Measurements from ENCODE around the gene MORC3. TPM values are rescaled to one million over a fixed set of nuclear protein-coding genes. Genes with fewer than 3 reads are reported as not detected.

The MORC3 gene
- total RNA-seq, 2 experiments from 2014 or later: 23.9 to 25.0 TPM

DNA sequence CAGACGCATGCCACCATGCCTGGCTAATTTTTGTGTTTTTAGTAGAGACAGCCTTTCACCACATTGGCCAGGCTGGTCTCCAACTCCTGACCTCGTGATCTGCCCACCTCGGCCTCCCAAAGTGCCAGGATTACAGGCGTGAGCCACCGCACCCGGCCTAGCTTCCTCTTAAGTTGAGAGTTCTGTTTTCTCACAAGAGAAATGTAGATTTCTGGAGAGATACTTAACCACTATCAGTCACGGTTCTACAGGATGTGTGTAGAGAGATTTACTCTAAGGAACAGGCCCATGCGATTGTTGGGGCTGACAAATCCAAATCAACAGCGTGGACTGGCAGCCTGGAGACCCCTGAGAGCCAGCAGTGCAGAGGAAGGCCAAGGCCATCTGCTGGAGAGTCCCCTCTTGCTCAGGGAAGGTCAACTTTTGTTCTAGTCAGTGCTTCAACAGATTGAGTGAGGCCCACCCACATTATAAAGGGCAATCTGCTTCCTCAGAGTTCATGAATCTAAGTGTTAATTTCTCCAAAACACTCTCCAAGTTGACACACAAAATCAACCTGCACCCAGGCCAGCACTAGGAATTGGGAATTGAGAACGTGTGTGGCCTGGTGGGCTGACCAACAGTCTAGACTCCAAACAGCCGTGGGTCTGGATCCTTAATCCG is 103.9 kb downstream of the MORC3 start:
- H3K27me3 Mint-ChIP-seq: no peaks in the 10 kb centered on the region
- peaks cover 2% of the 10 kb centered on the region for H3K4me1 Mint-ChIP-seq
- intact Hi-C loops (cut with DNase I, micrococcal nuclease): no loop called here
- H3K4me3 Mint-ChIP-seq: no peak overlapping the region
- POLR2A ChIA-PET: no interaction called here
- H3K36me3 Mint-ChIP-seq (ENCODE audit: low read depth): peaks cover 7% of the 10 kb centered on the region
- H3K9me3 Mint-ChIP-seq (ENCODE audit: low read depth): no peaks in the 10 kb centered on the region
- CTCF ChIA-PET: interaction anchor here (0.6 to 1.4 kb wide), 2 partner anchors 14 to 284 kb away, joined by 3 to 4 read pairs; no protein-coding TSS in a partner anchor
- ATAC-seq (no peak), DNase-seq (no peak)
- H3K27ac Mint-ChIP-seq: peak overlapping the region; percentile 37

DNA sequence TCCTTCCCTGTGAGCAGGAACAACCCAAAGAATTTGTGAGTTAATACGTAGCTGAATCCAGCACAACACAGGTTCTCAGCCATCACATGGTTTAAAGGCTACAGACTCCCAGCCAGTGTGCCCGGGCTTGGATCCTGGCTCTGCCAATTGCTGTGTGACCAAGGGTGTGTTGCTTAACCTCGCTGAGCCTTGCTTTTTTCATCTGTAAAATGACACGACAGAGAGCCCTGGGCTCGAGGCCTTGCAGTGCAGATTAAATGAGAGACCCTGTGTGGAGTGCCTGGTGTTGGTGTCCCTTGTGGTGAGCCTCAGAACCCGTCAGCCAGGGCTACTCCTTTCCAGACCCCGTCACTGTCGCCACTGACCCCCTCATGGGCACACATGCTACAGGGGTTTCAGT is 104.6 kb downstream of the MORC3 start:
- ChIA-PET CTCF (no interaction called here), POLR2A (interaction anchor here (0.6 kb wide), 1 partner anchor 14 kb away, joined by 4 read pairs; no protein-coding TSS in a partner anchor)
- intact Hi-C loops (cut with DNase I, micrococcal nuclease): no loop called here
- Mint-ChIP-seq H3K4me3 (no peak overlapping the region), H3K27ac (peak overlapping the region; percentile 33), H3K36me3 (ENCODE audit: low read depth) (peaks cover 4% of the 10 kb centered on the region), H3K27me3 (no peaks in the 10 kb centered on the region), H3K4me1 (peaks cover 3% of the 10 kb centered on the region), H3K9me3 (ENCODE audit: low read depth) (no peaks in the 10 kb centered on the region)
- DNase-seq (no peak), ATAC-seq (no peak)

DNA sequence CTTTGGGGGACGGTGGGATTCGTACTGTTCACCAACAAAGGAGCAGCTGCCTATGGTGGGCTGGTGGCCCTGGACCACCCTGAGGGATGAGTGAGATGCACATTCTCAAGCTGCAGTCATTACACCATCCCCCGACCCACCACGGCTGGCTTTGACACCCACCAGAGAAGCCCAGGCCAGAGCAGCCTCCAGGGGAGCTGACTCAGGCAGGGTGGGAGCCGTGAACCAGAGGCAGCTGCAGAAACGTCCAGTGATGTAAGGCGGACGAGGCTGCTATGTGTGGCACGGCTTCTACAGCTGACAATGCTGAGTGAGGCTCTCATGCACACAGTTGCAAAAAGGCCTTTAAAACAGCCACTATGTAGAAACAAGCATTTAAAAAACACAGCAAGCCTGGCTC is 105.3 kb downstream of the MORC3 start:
- peaks cover 2% of the 10 kb centered on the region for H3K27me3 Mint-ChIP-seq
- H3K9me3 Mint-ChIP-seq (ENCODE audit: low read depth): no peaks in the 10 kb centered on the region
- POLR2A ChIA-PET: no interaction called here
- intact Hi-C loops (cut with DNase I, micrococcal nuclease): no loop called here
- no peak for ATAC-seq
- H3K4me1 Mint-ChIP-seq: peaks cover 10% of the 10 kb centered on the region
- H3K4me3 Mint-ChIP-seq: no peak overlapping the region
- no peak for DNase-seq
- no peak overlapping the region for H3K27ac Mint-ChIP-seq
- CTCF ChIA-PET: interaction anchor here (0.8 kb wide), 1 partner anchor 161 kb away, joined by 3 read pairs; no protein-coding TSS in a partner anchor
- H3K36me3 Mint-ChIP-seq (ENCODE audit: low read depth): peaks cover 3% of the 10 kb centered on the region

Other genes with a start within 250 kb of the MORC3 start
- gene CBR3, start 185.1 kb upstream of the MORC3 start, total RNA-seq: 10 to 100 TPM; 12.5 to 16.8 TPM
- 10 to 100 TPM; 15.0 to 19.0 TPM for gene DOP1B, start 163.4 kb upstream of the MORC3 start, total RNA-seq
- 10 to 100 TPM; 33.2 to 36.3 TPM for gene CHAF1B, start 65.2 kb downstream of the MORC3 start, total RNA-seq
- not detected for gene CLDN14, start 159.9 kb downstream of the MORC3 start, total RNA-seq

Data from activated CD4-positive, alpha-beta T cell treated with anti-CD3 and anti-CD28 coated beads for 36 hours (primary cell).